BJ (cell line): ENCODE results near the gene MRPS24. TPM values are rescaled to one million over a fixed set of nuclear protein-coding genes. Genes with fewer than 3 reads are reported as not detected.
A peak's percentile ranks its signal among the peaks of the same experiment; 100 is the strongest.

Experiments
- CTCF ChIA-PET: fragments of 350-600 bp; formaldehyde crosslinking; extraction: SDS; loops from one replicate; lab custom pipeline; 2021; ENCODE audit warnings: antibody characterized with exemption, inconsistent platforms; lab: Yijun Ruan, JAX
- POLR2A ChIA-PET: fragments of 300-600 bp; sonication (Branson Sonifier 250); formaldehyde crosslinking; extraction: SDS; loops from one replicate; lab custom pipeline; 2021; ENCODE audit warnings: antibody characterized with exemption; lab: Charles Lee
- DNase-seq: peaks from one replicate; pipeline ENCODE4 v3.0.0-alpha.2; 2011; ENCODE audit warnings: low read depth
- H3K27me3 ChIP-seq: 2 replicates; pipeline ENCODE4 v1.6.0; 2011; ENCODE audit warnings: low read length; ENCODE audit not compliant: control insufficient read depth, insufficient read depth
- H3K36me3 ChIP-seq: 2 replicates; pipeline ENCODE4 v1.5.1; 2011; ENCODE audit warnings: low read length; ENCODE audit not compliant: control insufficient read depth, insufficient read depth
- H3K4me3 ChIP-seq: 2 replicates; pipeline ENCODE4 v1.5.1; 2011; ENCODE audit warnings: low read depth, mild to moderate bottlenecking, control low read depth, low read length
- CTCF ChIP-seq: IDR thresholded peaks from 2 replicates; pipeline ENCODE4 v1.5.1; 2011; ENCODE audit warnings: low read depth, mild to moderate bottlenecking, control low read depth, inconsistent platforms, low read length, moderate library complexity; ENCODE audit not compliant: insufficient read depth
- polyA minus RNA-seq: library from RNA; depleted of rRNA, polyadenylated mRNA; stranded (reverse); fragments of >200 nt; gene quantifications from 2 replicates; pipeline ENCODE4 v1.2.3, GENCODE V29; 2011; rRNA and poly(A)+ RNA removed
- polyA plus RNA-seq: library from polyadenylated mRNA; depleted of rRNA; stranded (reverse); fragments of >200 nt; gene quantifications from 2 replicates; pipeline ENCODE4 v1.2.3, GENCODE V29; 2011; rRNA removed

The MRPS24 gene
- 189 and 229 TPM in 2 replicates for polyA plus RNA-seq
- polyA minus RNA-seq: 72.0 and 111 TPM in 2 replicates

GRCh38 chr7:43869006-43869866 is at the start of gene MRPS24:
Gene MRPS24 (minus strand): TSS chr7:43869517. CDS start chr7:43869495, 22 bp downstream.
- CTCF ChIA-PET: interaction anchor here (1.6 kb wide), 1 partner anchor 10 kb away, joined by 4 read pairs; no protein-coding TSS in a partner anchor
- Histone ChIP-seq H3K4me3 (peak within 1 kb of the TSS; percentile 81), H3K27me3 (no peaks in the 10 kb centered on the region), H3K36me3 (peaks cover 8% of the 10 kb centered on the region)
- POLR2A ChIA-PET: no interaction called here
- peak; percentile 57 for DNase-seq
- TF ChIP-seq CTCF: no peak

GRCh38 chr7:43915907-43916306 is 46.6 kb upstream of the MRPS24 start:
- no peaks in the 10 kb centered on the region for H3K27me3 ChIP-seq
- CTCF ChIA-PET: no interaction called here
- POLR2A ChIA-PET: no interaction called here
- no peak overlapping the region for H3K4me3 ChIP-seq
- TF ChIP-seq CTCF: no peak
- no peaks in the 10 kb centered on the region; the same call in 1 of the 2 replicates for H3K36me3 ChIP-seq
- DNase-seq: no peak

GRCh38 chr7:43914795-43915194 is 45.5 kb upstream of the MRPS24 start:
- CTCF ChIA-PET: interaction anchor here (0.7 kb wide), 1 partner anchor 9 kb away, joined by 4 read pairs; no protein-coding TSS in a partner anchor

GRCh38 chr7:43906331-43907010 is 37.2 kb upstream of the MRPS24 start, which contains the start of gene URGCP:
Gene URGCP (minus strand): TSS chr7:43906596. CDS start chr7:43906575, 21 bp downstream.
- POLR2A ChIA-PET: no interaction called here
- DNase-seq: no peak
- TF ChIP-seq CTCF: no peak
- Histone ChIP-seq H3K4me3 (peak within 1 kb of the TSS; percentile 75), H3K27me3 (no peaks in the 10 kb centered on the region), H3K36me3 (peaks cover 1% of the 10 kb centered on the region)
- CTCF ChIA-PET: interaction anchor here (1.2 kb wide), 1 partner anchor 20 kb away, joined by 4 read pairs; the partner anchor contains the start of gene UBE2D4

More at GRCh38 chr7:43914795-43915194, 45.5 kb upstream of the MRPS24 start:
- Histone ChIP-seq H3K36me3 (no peaks in the 10 kb centered on the region; the same call in 1 of the 2 replicates), H3K4me3 (no peak overlapping the region), H3K27me3 (no peaks in the 10 kb centered on the region)
- POLR2A ChIA-PET: no interaction called here
- no peak for TF ChIP-seq CTCF
- DNase-seq: no peak

GRCh38 chr7:43905956-43906330 is 36.6 kb upstream of the MRPS24 start:
- no peak for DNase-seq
- POLR2A ChIA-PET: no interaction called here
- CTCF ChIA-PET: interaction anchor here (1.0 kb wide), 1 partner anchor 9 kb away, joined by 4 read pairs; no protein-coding TSS in a partner anchor
- Histone ChIP-seq H3K4me3 (peak overlapping the region; percentile 75), H3K36me3 (peaks cover 4% of the 10 kb centered on the region), H3K27me3 (no peaks in the 10 kb centered on the region)
- no peak for TF ChIP-seq CTCF
